GM23338 (cell line): ENCODE results near the gene RNF112. TPM values are rescaled to one million over a fixed set of nuclear protein-coding genes. Genes with fewer than 3 reads are reported as not detected.

Source experiments
- ATAC-seq: fragments of 200-7000 bp; cut with Tn5 transposase; 3 replicates; pipeline ENCODE4 v1.9.1; 2020
- DNase-seq: peaks from one replicate; pipeline ENCODE4 v3.0.0-alpha.2; 2015; ENCODE audit warnings: low spot score
- H2AFZ ChIP-seq: fragments of 200-600 bp; sonication (generic); 2 replicates; pipeline ENCODE4 v1.8.0; 2016; ENCODE audit warnings: antibody characterized with exemption, mild to moderate bottlenecking, moderate library complexity
- H3F3A ChIP-seq: fragments of 200-600 bp; sonication (generic); replicated peaks from 2 replicates; pipeline ENCODE4 v1.8.0; 2017; ENCODE audit warnings: antibody characterized with exemption, mixed run types, low read depth
- H3K27ac ChIP-seq: fragments of 200-600 bp; sonication (generic); 2 replicates; pipeline ENCODE4 v1.6.1; 2016; ENCODE audit warnings: low read depth
- H3K27me3 ChIP-seq: fragments of 200-600 bp; sonication (generic); 2 replicates; pipeline ENCODE4 v1.8.0; 2016; ENCODE audit warnings: mild to moderate bottlenecking, mixed run types, moderate library complexity; ENCODE audit not compliant: insufficient read depth
- H3K36me3 ChIP-seq: fragments of 200-600 bp; sonication (generic); 2 replicates; pipeline ENCODE4 v1.8.0; 2016; ENCODE audit warnings: mild to moderate bottlenecking; ENCODE audit not compliant: insufficient read depth
- H3K4me1 ChIP-seq: fragments of 200-600 bp; sonication (generic); 2 replicates; pipeline ENCODE4 v1.8.0; 2016; ENCODE audit warnings: mild to moderate bottlenecking, moderate library complexity; ENCODE audit not compliant: insufficient read depth
- H3K4me2 ChIP-seq: fragments of 200-600 bp; sonication (generic); 2 replicates; pipeline ENCODE4 v1.7.1; 2017; ENCODE audit warnings: mixed run types
- H3K4me3 ChIP-seq: fragments of 200-600 bp; sonication (generic); 2 replicates; pipeline ENCODE4 v1.6.1; 2016; ENCODE audit warnings: mixed run types
- H3K79me2 ChIP-seq: fragments of 200-600 bp; sonication (generic); replicated peaks from 2 replicates; pipeline ENCODE4 v1.8.0; 2017; ENCODE audit warnings: mild to moderate bottlenecking; ENCODE audit not compliant: insufficient read depth
- H3K9me2 ChIP-seq: fragments of 200-600 bp; sonication (generic); 2 replicates; pipeline ENCODE4 v1.8.0; 2017; ENCODE audit not compliant: insufficient read depth
- H4K20me1 ChIP-seq: fragments of 200-600 bp; sonication (generic); replicated peaks from 2 replicates; pipeline ENCODE4 v1.8.0; 2017; ENCODE audit warnings: mild to moderate bottlenecking; ENCODE audit not compliant: insufficient read depth
- H3K27ac Mint-ChIP-seq: 2 replicates; pipeline ENCODE4 v1.8.0; 2020; ENCODE audit warnings: inconsistent platforms, mild to moderate bottlenecking, moderate library complexity, mixed read lengths
- H3K27me3 Mint-ChIP-seq: 3 replicates; pipeline ENCODE4 v1.8.0; 2022; ENCODE audit warnings: low read depth, mild to moderate bottlenecking, moderate library complexity, mixed read lengths, inconsistent platforms; ENCODE audit not compliant: insufficient read depth, poor library complexity
- H3K36me3 Mint-ChIP-seq: 3 replicates; pipeline ENCODE4 v1.8.0; 2021; ENCODE audit warnings: low read depth, mild to moderate bottlenecking, inconsistent platforms, moderate library complexity, mixed read lengths
- H3K4me1 Mint-ChIP-seq: 3 replicates; pipeline ENCODE4 v1.8.0; 2020; ENCODE audit warnings: mild to moderate bottlenecking, inconsistent platforms, mixed read lengths
- H3K4me3 Mint-ChIP-seq: 3 replicates; pipeline ENCODE4 v1.8.0; 2021; ENCODE audit warnings: moderate library complexity, mild to moderate bottlenecking, inconsistent platforms, mixed read lengths
- H3K9me3 Mint-ChIP-seq: 3 replicates; pipeline ENCODE4 v1.8.0; 2020; ENCODE audit warnings: moderate library complexity, mild to moderate bottlenecking, inconsistent platforms, mixed read lengths
- CREB1 ChIP-seq: fragments of 250-450 bp; sonication (Bioruptor Pico); IDR thresholded peaks from 2 replicates; pipeline ENCODE4 v1.5.0; 2020; ENCODE audit warnings: low read depth, mild to moderate bottlenecking, moderate library complexity
- EZH2 ChIP-seq: fragments of 200-600 bp; sonication (generic); IDR thresholded peaks from one replicate; pipeline ENCODE4 v1.8.0; 2017; ENCODE audit warnings: antibody characterized with exemption, mild to moderate bottlenecking, low read depth; ENCODE audit not compliant: unreplicated experiment
- EZH2phosphoT487 ChIP-seq: fragments of 200-600 bp; sonication (generic); IDR thresholded peaks from one replicate; pipeline ENCODE4 v1.8.1; 2018; ENCODE audit warnings: antibody characterized with exemption; ENCODE audit not compliant: unreplicated experiment
- JUNB ChIP-seq: IDR thresholded peaks from one replicate; pipeline ENCODE4 v1.6.1; 2016; ENCODE audit warnings: antibody characterized with exemption; ENCODE audit not compliant: unreplicated experiment
- NANOG ChIP-seq: IDR thresholded peaks from 2 replicates; pipeline ENCODE4 v1.6.1; 2016; ENCODE audit warnings: antibody characterized with exemption, borderline replicate concordance
- POLR2AphosphoS5 ChIP-seq: IDR thresholded peaks from 2 replicates; pipeline ENCODE4 v1.6.1; 2016; ENCODE audit warnings: antibody characterized with exemption, low read depth
- STAT1 ChIP-seq: IDR thresholded peaks from one replicate; pipeline ENCODE4 v1.6.1; 2016; ENCODE audit warnings: antibody characterized with exemption; ENCODE audit not compliant: unreplicated experiment
- ZNF114 ChIP-seq: fragments of 250-450 bp; sonication (Bioruptor Pico); IDR thresholded peaks from 2 replicates; pipeline ENCODE4 v1.5.0; 2020; ENCODE audit warnings: mild to moderate bottlenecking, moderate library complexity
- ZNF331 ChIP-seq: fragments of 250-450 bp; sonication (Bioruptor Pico); IDR thresholded peaks from 2 replicates; pipeline ENCODE4 v1.5.0; 2020; ENCODE audit warnings: low read depth, mild to moderate bottlenecking, moderate library complexity
- polyA plus RNA-seq: library from polyadenylated mRNA; unstranded; fragments of >200 nt; fragmentation: Nextera tagmentation; extraction: Ambion mirVana; gene quantifications from 2 replicates; pipeline ENCODE4 v1.2.1, GENCODE V29; 2016
- total RNA-seq: library from RNA; depleted of rRNA; stranded (reverse); fragments of >200 nt; shearing (Covaris generic); gene quantifications from 2 replicates; pipeline ENCODE4 v1.2.3, GENCODE V29; 2014
- TF ChIP-seq, protein P1 (sequence below), 2 experiments: fragments of 200-600 bp in 1 of 2; sonication (generic) in 1 of 2; conservative IDR thresholded peaks; 2 replicates each; pipeline versions ENCODE4 v1.5.1 to v1.6.1; 2016 to 2017; ENCODE audit warnings: antibody characterized with exemption in 2 of 2, low read depth in 2 of 2, mild to moderate bottlenecking in 2 of 2, moderate library complexity in 1 of 2
- TF ChIP-seq, protein P2 (sequence below): IDR thresholded peaks from one replicate; pipeline ENCODE4 v1.6.1; 2018; ENCODE audit warnings: antibody characterized with exemption; ENCODE audit not compliant: unreplicated experiment
- TF ChIP-seq, protein P3 (sequence below): fragments of 250-450 bp; sonication (Bioruptor Pico); IDR thresholded peaks from 2 replicates; pipeline ENCODE4 v1.5.0; 2020; ENCODE audit warnings: mild to moderate bottlenecking, moderate library complexity
- TF ChIP-seq, protein P4 (sequence below): IDR thresholded peaks from 2 replicates; pipeline ENCODE4 v1.6.1; 2016; ENCODE audit warnings: antibody characterized with exemption

The RNF112 gene
- total and polyA plus RNA-seq, 2 experiments from 2014 or later = 0.42 to 4.1 TPM

DNA sequence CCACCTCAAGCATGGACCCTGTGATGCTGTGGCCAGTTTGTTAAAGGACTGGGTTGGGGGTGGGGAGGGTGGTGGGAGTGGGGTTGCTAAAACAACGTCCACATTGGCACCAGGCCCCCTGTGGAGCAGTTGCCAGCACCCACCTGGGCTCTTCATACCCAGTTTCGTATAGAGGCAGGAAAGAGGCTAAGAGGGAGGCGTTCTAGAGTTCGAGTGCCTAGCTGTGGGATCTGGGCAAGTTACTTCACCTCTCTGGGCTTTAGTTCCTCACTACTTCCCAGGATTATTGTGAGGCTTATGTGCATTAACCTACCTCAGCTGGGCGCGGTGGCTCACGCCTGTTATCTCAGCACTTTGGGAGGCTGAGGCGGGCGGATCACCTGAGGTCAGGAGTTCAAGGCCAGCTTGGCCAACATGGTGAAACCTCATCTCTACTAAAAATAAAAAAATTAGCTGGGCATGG is 25.5 kb upstream of the RNF112 start:
- no peak overlapping the region for H3K4me3 ChIP-seq
- peaks cover 1% of the 10 kb centered on the region; the same call in 1 of the 2 replicates for H4K20me1 ChIP-seq
- ATAC-seq (no peak), DNase-seq (no peak)
- peaks cover 16% of the 10 kb centered on the region for H3K4me1 ChIP-seq
- Mint-ChIP-seq H3K4me1 (peaks cover 39% of the 10 kb centered on the region), H3K9me3 (no peaks in the 10 kb centered on the region; the same call in 2 of the 3 replicates), H3K36me3 (peaks cover 51% of the 10 kb centered on the region), H3K4me3 (no peak overlapping the region), H3K27ac (no peak overlapping the region), H3K27me3 (peaks cover 8% of the 10 kb centered on the region)
- no peak overlapping the region for H2AFZ ChIP-seq
- H3K27ac ChIP-seq = no peak overlapping the region
- no peak for TF ChIP-seq EZH2
- TF ChIP-seq NANOG = no peak
- TF ChIP-seq, protein P1, sequence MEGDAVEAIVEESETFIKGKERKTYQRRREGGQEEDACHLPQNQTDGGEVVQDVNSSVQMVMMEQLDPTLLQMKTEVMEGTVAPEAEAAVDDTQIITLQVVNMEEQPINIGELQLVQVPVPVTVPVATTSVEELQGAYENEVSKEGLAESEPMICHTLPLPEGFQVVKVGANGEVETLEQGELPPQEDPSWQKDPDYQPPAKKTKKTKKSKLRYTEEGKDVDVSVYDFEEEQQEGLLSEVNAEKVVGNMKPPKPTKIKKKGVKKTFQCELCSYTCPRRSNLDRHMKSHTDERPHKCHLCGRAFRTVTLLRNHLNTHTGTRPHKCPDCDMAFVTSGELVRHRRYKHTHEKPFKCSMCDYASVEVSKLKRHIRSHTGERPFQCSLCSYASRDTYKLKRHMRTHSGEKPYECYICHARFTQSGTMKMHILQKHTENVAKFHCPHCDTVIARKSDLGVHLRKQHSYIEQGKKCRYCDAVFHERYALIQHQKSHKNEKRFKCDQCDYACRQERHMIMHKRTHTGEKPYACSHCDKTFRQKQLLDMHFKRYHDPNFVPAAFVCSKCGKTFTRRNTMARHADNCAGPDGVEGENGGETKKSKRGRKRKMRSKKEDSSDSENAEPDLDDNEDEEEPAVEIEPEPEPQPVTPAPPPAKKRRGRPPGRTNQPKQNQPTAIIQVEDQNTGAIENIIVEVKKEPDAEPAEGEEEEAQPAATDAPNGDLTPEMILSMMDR (conservative IDR thresholded peaks at IDR 0.05; ENCODE audit: low read depth in 2 of 2) = no peak
- TF ChIP-seq, protein P2, sequence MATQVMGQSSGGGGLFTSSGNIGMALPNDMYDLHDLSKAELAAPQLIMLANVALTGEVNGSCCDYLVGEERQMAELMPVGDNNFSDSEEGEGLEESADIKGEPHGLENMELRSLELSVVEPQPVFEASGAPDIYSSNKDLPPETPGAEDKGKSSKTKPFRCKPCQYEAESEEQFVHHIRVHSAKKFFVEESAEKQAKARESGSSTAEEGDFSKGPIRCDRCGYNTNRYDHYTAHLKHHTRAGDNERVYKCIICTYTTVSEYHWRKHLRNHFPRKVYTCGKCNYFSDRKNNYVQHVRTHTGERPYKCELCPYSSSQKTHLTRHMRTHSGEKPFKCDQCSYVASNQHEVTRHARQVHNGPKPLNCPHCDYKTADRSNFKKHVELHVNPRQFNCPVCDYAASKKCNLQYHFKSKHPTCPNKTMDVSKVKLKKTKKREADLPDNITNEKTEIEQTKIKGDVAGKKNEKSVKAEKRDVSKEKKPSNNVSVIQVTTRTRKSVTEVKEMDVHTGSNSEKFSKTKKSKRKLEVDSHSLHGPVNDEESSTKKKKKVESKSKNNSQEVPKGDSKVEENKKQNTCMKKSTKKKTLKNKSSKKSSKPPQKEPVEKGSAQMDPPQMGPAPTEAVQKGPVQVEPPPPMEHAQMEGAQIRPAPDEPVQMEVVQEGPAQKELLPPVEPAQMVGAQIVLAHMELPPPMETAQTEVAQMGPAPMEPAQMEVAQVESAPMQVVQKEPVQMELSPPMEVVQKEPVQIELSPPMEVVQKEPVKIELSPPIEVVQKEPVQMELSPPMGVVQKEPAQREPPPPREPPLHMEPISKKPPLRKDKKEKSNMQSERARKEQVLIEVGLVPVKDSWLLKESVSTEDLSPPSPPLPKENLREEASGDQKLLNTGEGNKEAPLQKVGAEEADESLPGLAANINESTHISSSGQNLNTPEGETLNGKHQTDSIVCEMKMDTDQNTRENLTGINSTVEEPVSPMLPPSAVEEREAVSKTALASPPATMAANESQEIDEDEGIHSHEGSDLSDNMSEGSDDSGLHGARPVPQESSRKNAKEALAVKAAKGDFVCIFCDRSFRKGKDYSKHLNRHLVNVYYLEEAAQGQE = no peak
- no peak for TF ChIP-seq EZH2phosphoT487
- TF ChIP-seq, protein P3, sequence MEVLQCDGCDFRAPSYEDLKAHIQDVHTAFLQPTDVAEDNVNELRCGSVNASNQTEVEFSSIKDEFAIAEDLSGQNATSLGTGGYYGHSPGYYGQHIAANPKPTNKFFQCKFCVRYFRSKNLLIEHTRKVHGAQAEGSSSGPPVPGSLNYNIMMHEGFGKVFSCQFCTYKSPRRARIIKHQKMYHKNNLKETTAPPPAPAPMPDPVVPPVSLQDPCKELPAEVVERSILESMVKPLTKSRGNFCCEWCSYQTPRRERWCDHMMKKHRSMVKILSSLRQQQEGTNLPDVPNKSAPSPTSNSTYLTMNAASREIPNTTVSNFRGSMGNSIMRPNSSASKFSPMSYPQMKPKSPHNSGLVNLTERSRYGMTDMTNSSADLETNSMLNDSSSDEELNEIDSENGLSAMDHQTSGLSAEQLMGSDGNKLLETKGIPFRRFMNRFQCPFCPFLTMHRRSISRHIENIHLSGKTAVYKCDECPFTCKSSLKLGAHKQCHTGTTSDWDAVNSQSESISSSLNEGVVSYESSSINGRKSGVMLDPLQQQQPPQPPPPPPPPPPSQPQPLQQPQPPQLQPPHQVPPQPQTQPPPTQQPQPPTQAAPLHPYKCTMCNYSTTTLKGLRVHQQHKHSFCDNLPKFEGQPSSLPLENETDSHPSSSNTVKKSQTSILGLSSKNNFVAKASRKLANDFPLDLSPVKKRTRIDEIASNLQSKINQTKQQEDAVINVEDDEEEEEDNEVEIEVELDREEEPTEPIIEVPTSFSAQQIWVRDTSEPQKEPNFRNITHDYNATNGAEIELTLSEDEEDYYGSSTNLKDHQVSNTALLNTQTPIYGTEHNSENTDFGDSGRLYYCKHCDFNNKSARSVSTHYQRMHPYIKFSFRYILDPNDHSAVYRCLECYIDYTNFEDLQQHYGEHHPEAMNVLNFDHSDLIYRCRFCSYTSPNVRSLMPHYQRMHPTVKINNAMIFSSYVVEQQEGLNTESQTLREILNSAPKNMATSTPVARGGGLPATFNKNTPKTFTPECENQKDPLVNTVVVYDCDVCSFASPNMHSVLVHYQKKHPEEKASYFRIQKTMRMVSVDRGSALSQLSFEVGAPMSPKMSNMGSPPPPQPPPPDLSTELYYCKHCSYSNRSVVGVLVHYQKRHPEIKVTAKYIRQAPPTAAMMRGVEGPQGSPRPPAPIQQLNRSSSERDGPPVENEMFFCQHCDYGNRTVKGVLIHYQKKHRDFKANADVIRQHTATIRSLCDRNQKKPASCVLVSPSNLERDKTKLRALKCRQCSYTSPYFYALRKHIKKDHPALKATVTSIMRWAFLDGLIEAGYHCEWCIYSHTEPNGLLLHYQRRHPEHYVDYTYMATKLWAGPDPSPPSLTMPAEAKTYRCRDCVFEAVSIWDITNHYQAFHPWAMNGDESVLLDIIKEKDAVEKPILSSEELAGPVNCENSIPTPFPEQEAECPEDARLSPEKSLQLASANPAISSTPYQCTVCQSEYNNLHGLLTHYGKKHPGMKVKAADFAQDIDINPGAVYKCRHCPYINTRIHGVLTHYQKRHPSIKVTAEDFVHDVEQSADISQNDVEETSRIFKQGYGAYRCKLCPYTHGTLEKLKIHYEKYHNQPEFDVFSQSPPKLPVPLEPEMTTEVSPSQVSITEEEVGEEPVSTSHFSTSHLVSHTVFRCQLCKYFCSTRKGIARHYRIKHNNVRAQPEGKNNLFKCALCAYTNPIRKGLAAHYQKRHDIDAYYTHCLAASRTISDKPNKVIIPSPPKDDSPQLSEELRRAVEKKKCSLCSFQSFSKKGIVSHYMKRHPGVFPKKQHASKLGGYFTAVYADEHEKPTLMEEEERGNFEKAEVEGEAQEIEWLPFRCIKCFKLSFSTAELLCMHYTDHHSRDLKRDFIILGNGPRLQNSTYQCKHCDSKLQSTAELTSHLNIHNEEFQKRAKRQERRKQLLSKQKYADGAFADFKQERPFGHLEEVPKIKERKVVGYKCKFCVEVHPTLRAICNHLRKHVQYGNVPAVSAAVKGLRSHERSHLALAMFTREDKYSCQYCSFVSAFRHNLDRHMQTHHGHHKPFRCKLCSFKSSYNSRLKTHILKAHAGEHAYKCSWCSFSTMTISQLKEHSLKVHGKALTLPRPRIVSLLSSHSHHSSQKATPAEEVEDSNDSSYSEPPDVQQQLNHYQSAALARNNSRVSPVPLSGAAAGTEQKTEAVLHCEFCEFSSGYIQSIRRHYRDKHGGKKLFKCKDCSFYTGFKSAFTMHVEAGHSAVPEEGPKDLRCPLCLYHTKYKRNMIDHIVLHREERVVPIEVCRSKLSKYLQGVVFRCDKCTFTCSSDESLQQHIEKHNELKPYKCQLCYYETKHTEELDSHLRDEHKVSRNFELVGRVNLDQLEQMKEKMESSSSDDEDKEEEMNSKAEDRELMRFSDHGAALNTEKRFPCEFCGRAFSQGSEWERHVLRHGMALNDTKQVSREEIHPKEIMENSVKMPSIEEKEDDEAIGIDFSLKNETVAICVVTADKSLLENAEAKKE (CRISPR knock-in tag) = no peak
- TF ChIP-seq STAT1 = no peak
- TF ChIP-seq POLR2AphosphoS5 = no peak
- TF ChIP-seq JUNB = no peak
- TF ChIP-seq, protein P4, sequence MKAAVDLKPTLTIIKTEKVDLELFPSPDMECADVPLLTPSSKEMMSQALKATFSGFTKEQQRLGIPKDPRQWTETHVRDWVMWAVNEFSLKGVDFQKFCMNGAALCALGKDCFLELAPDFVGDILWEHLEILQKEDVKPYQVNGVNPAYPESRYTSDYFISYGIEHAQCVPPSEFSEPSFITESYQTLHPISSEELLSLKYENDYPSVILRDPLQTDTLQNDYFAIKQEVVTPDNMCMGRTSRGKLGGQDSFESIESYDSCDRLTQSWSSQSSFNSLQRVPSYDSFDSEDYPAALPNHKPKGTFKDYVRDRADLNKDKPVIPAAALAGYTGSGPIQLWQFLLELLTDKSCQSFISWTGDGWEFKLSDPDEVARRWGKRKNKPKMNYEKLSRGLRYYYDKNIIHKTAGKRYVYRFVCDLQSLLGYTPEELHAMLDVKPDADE = no peak
- TF ChIP-seq ZNF331 (CRISPR knock-in tag) = no peak
- TF ChIP-seq ZNF114 = no peak
- no peak for TF ChIP-seq CREB1 (CRISPR knock-in tag)
- H3F3A ChIP-seq = peaks cover 12% of the 10 kb centered on the region
- H3K4me2 ChIP-seq = no peak overlapping the region
- no peaks in the 10 kb centered on the region; the same call in 1 of the 2 replicates for H3K36me3 ChIP-seq
- peaks cover 8% of the 10 kb centered on the region for H3K79me2 ChIP-seq
- no peaks in the 10 kb centered on the region for H3K9me2 ChIP-seq
- H3K27me3 ChIP-seq = no peaks in the 10 kb centered on the region
